Endothelial cell (in vitro differentiated cells): Measurements from ENCODE around the gene PACRG. TPM values are rescaled to one million over a fixed set of nuclear protein-coding genes. Genes with fewer than 3 reads are reported as not detected.

Experiments used
- DNase-seq: peaks from one replicate; pipeline ENCODE4 v3.0.0; 2021; ENCODE audit warnings: low spot score
- H3K27ac Mint-ChIP-seq: one replicate; pipeline ENCODE4 v1.8.0; 2021; ENCODE audit warnings: mixed read lengths, inconsistent platforms; ENCODE audit not compliant: unreplicated experiment
- H3K27me3 Mint-ChIP-seq: one replicate; pipeline ENCODE4 v1.8.0; 2021; ENCODE audit warnings: mild to moderate bottlenecking, moderate library complexity, mixed read lengths, inconsistent platforms; ENCODE audit not compliant: unreplicated experiment
- H3K36me3 Mint-ChIP-seq: one replicate; pipeline ENCODE4 v1.8.0; 2021; ENCODE audit warnings: mild to moderate bottlenecking, low read depth, mixed read lengths, inconsistent platforms; ENCODE audit not compliant: unreplicated experiment
- H3K4me1 Mint-ChIP-seq: one replicate; pipeline ENCODE4 v1.8.0; 2021; ENCODE audit warnings: mild to moderate bottlenecking, mixed read lengths, inconsistent platforms; ENCODE audit not compliant: unreplicated experiment
- H3K4me3 Mint-ChIP-seq: one replicate; pipeline ENCODE4 v1.8.0; 2021; ENCODE audit warnings: mild to moderate bottlenecking, mixed read lengths, inconsistent platforms; ENCODE audit not compliant: unreplicated experiment
- H3K9me3 Mint-ChIP-seq: one replicate; pipeline ENCODE4 v1.8.0; 2021; ENCODE audit warnings: mixed read lengths, inconsistent platforms; ENCODE audit not compliant: unreplicated experiment
- CTCF ChIP-seq: fragments of 200-600 bp; sonication (generic); IDR thresholded peaks from one replicate; pipeline ENCODE4 v1.5.0; 2021; ENCODE audit warnings: antibody characterized with exemption; ENCODE audit not compliant: unreplicated experiment
- total RNA-seq: library from RNA; stranded (reverse); fragmentation: NEBNext Ultra II Directional; extraction: Animal tissue kit (Norgen Biotek cat#: 25700); gene quantifications from one replicate; pipeline ENCODE4 v1.2.1, GENCODE V29; 2021; ENCODE audit not compliant: unreplicated experiment

PACRG gene
- total RNA-seq, 1 donor from 2014 or later, result 1.1 TPM

GRCh38 chr6:163094881-163095280 lies 367.1 kb downstream of the PACRG start:
- DNase-seq, result no peak
- Mint-ChIP-seq H3K4me3 (no peak overlapping the region), H3K9me3 (no peaks in the 10 kb centered on the region), H3K27me3 (no peaks in the 10 kb centered on the region), H3K36me3 (no peaks in the 10 kb centered on the region), H3K4me1 (no peaks in the 10 kb centered on the region), H3K27ac (no peak overlapping the region)
- no peak for TF ChIP-seq CTCF

- no peak for TF ChIP-seq CTCF
- Mint-ChIP-seq H3K27me3 (no peaks in the 10 kb centered on the region), H3K4me1 (no peaks in the 10 kb centered on the region), H3K27ac (no peak overlapping the region), H3K4me3 (no peak overlapping the region), H3K36me3 (no peaks in the 10 kb centered on the region), H3K9me3 (no peaks in the 10 kb centered on the region)
- DNase-seq, result no peak
Observed at GRCh38 chr6:163095401-163095800, 367.6 kb downstream of the PACRG start.

- no peaks in the 10 kb centered on the region for H3K27me3 Mint-ChIP-seq
- TF ChIP-seq CTCF, result no peak
- no peaks in the 10 kb centered on the region for H3K9me3 Mint-ChIP-seq
- H3K27ac Mint-ChIP-seq, result no peak overlapping the region
- no peaks in the 10 kb centered on the region for H3K4me1 Mint-ChIP-seq
- no peaks in the 10 kb centered on the region for H3K36me3 Mint-ChIP-seq
- H3K4me3 Mint-ChIP-seq, result no peak overlapping the region
- no peak for DNase-seq
Observed at GRCh38 chr6:163098827-163099479, 371.2 kb downstream of the PACRG start.

DNA sequence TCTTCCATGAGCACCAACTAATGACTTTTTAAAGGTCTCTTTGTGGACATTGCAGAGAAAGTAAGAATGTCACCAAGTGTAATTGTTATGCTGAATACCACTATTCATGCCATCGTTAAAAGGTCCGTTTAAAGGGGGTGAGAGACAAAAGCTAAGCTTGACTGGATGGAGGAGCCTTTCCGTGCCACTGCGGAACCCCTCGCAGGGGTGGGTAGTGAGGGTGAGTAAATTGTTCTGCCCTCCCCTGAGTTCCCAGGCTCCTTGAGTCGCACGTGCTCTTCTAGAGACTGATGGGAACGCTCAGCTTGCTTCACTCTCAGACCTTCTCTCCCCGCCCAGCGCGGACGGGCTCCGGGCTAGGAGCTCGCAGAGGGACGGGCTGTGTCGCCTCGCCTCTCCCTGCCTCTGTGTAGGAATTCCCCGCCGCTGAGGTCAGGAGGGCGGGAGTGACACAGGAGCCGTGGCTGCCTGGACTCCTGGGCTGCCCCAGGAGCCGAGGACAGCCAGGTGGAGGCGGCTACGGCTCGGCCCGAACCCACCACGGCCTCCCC lies 371.9 kb downstream of the PACRG start:
- Mint-ChIP-seq H3K4me1 (no peaks in the 10 kb centered on the region), H3K4me3 (no peak overlapping the region), H3K9me3 (no peaks in the 10 kb centered on the region), H3K27me3 (no peaks in the 10 kb centered on the region), H3K27ac (no peak overlapping the region), H3K36me3 (no peaks in the 10 kb centered on the region)
- no peak for DNase-seq
- TF ChIP-seq CTCF, result no peak

DNA sequence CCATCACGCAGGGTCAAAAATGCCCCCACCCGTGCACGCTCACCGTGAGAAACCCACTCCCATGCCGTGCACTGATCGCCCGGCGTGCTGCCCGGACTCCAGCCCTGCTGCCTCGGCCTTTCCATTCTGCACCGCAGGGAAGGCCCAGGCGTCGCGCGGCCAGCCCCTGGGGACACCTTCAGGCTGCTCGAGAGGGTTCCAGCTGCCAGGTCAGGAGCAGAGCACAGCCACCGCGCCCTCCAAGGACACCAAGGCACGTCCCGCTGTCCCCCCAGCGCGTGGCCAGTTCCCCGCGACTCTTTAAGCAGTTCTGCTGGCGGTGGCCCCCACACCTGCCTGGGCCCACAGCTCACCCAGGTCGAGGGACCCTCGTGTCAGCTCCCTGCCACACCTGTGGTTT lies 372.5 kb downstream of the PACRG start:
- Mint-ChIP-seq H3K4me1 (no peaks in the 10 kb centered on the region), H3K9me3 (no peaks in the 10 kb centered on the region), H3K36me3 (no peaks in the 10 kb centered on the region), H3K27me3 (no peaks in the 10 kb centered on the region), H3K27ac (no peak overlapping the region), H3K4me3 (no peak overlapping the region)
- no peak for TF ChIP-seq CTCF
- no peak for DNase-seq
